T47D (cell line): ENCODE results near the gene FLACC1.
A peak's percentile ranks its signal among the peaks of the same experiment; 100 is the strongest.

Experiments used
- DNase-seq, 2 experiments: peaks; one replicate each; pipeline versions ENCODE4 v3.0.0 to v3.0.0-alpha.2; 2011 to 2012; ENCODE audit warnings: low read depth in 1 of 2, low spot score in 1 of 2
- JUND ChIP-seq: IDR thresholded peaks from 2 replicates; pipeline ENCODE4 v1.6.1; 2012; ENCODE audit warnings: low read depth
- in situ Hi-C: cut with HindIII; loops from 2 replicates; pipeline ENCODE4 v1.10.0; 2016; ENCODE audit warnings: low sequenced_read_pairs, low pct_unique_long_range_greater_than_20kb

The FLACC1 gene

DNA sequence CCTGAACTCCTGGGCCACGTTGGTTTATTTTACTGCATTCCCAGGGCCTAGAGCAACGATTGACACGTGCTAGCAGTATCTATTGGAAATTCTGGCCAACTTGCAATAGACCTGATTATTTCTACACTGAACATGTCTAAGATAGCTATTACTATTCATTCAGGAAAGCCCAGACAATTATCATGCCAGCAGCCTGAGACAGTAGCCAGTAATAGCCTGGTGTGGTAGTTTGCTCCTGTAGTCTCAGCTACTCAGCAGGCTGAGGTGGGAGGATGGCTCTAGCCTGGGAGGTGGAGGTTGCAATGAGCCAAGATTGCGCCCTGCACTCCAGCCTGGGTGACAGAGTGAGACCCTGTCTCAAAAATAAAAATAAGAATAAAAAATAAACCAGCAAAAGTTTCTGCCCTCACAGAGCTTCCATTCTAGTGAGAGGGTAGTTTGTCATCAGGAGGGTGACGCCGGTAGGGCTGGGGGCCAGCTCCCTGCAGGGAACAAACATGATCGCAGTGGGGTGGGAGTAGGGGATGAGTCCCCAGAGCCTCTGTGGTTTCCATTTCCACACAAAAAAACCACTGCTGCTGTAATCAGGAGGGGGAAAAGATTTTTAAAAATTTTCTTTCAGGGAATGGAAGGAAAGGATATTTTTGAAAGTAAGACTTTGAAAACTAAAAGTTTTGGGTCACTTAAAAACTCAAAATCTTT is 92.5 kb downstream of the FLACC1 start:
- DNase-seq = no peak
- in situ Hi-C loops = no loop called here
- no peak for TF ChIP-seq JUND

- no peak for TF ChIP-seq JUND
- no peak for DNase-seq
- in situ Hi-C loops = no loop called here
Measured at GRCh38 chr2:201263779-201264178, 93.4 kb downstream of the FLACC1 start.

GRCh38 chr2:201262718-201263117 is 94.4 kb downstream of the FLACC1 start:
- no peak for TF ChIP-seq JUND
- DNase-seq = no peak
- in situ Hi-C loops = no loop called here

DNA sequence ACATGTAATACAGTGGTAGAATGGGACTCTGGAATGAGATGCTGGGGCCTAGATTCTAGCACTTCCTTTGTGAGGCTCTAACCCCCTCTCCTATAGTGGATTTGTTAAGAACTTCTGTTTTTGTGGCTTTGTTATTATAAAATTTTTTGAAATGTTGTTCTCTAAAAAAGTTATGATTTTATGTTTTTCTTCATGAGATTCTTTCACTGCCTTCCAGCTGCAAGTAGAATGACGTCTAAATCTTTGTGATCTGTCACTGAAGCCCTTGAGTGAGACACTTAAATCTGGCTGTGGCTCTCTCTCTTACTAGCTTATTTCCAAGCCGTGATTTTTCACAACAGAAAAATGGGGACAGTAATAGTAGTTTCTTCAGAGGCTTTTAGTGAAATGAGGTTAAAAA is 95.2 kb downstream of the FLACC1 start:
- TF ChIP-seq JUND = no peak
- in situ Hi-C loops = no loop called here
- DNase-seq = no peak

DNA sequence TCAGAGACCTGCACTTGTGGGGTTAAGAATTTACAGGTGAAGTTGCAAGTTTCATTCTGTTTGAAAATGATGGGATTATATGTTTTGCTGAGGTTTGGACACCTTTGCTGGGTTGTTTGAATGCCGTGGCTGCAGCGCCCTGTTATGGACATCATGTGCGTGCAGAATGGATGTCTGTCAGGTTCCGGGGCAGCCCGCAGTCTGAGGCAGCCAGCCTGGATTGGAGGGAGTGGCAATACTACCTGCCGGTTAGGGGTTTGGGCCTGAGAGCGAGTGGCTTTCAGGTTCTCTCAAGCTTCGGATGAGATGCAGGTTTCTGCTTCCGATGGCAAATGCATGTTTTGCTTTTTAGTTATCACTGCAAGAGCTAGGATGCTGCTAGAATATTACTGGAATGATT is 95.7 kb downstream of the FLACC1 start:
- no peak for DNase-seq
- TF ChIP-seq JUND = no peak
- in situ Hi-C loops = no loop called here

DNA sequence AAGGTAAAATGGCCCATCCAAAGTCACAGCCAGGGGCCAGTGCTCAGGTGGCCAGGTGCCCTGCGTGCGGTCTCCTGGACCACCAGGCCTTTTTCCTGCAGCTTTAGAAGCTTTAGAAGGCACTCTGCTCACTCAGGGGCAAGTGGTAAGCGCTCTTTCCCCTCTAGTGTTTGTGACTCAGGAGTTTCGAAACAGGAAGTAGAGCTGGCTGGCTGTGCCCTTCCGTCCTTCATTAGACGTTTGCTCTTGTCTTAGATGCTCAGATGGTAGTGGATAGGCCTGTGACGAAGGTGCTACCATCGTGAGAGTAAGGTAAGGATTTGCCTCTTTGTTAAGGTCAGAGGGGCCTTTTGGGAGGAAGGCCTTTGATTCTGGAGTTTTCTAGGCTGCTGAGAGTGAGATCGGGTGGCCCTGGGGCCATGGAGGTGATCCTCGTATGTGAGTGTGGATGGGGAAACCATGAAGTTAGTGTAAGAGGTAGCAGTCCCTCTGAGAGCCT is 96.8 kb downstream of the FLACC1 start, which contains the start of gene CASP8:
Gene CASP8, plus strand, starts transcription at position 235 of the 499 bp plus-strand sequence. CDS start 5,951 bp downstream, outside the sequence.
- in situ Hi-C loops = no loop called here
- no peak for TF ChIP-seq JUND
- no peak for DNase-seq

DNA sequence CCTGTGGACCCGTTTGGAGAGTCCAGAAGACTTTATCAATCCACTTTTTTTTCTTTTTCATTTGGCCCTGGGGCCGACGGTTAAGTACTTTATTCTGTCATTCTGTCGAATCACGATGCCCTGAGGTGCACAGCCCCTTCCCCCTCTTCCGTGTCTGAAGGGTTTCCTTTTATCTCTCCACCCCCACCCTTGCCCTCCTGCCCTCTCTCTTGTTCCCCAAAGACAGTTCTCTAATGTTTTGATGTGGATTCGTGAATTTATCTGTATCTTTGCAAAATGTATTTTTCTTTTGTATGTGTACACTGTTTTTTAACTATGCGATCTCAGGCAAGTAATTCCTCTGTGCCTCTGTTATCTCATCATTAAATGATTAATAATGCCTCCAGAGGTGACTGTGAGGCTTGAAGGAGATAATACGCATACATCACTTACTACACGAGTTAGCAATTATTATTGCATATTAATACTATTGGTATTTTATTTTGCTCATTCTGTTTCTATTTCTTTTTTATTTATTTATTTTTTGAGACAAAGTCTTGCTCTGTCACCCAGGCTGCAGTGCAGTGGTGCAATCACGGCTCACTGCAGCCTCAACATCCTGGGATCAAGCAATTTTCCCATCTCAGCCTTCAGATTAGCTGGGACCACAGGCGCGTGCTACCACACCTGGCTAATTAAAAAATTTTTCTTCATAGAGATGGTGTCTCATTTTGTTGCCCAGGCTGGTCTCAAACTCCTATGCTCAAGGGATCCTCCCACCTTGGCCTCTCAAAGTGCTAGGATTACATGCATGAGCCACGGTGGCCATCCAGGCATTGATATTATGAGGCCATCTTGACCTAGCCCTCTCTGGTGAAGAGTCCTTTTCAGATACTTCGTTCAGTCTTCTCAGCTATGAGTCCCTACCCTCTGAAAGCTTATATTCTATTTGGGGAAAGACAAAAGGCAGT is 98.2 kb downstream of the FLACC1 start:
- no peak for DNase-seq
- no peak for TF ChIP-seq JUND

DNA sequence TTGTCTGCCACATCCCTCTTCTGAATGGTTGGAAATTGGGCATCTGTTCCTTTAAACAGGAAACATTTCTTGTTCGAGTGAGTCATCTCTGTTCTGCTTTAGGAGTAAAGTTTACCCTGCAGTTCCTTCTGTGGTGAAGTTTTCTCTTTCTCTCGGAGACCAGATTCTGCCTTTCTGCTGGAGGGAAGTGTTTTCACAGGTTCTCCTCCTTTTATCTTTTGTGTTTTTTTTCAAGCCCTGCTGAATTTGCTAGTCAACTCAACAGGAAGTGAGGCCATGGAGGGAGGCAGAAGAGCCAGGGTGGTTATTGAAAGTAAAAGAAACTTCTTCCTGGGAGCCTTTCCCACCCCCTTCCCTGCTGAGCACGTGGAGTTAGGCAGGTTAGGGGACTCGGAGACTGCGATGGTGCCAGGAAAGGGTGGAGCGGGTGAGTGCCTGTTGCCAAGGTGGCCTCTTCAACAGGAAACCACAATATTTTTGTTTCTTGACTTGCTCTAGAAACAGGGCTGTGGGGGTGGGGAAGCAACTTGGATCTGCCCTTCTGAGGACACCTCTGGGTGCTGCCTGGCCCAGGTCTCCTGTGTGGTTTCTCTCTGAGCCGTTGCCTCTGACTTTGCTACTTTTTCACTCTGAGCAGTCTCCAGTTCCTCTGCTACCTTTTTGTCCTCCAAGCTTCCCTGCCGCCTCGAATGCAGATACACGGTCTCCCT is 99.0 kb downstream of the FLACC1 start:
- no peak for TF ChIP-seq JUND
- in situ Hi-C loops = no loop called here
- DNase-seq = peak; percentile 17 to 80

More for the DNA sequence above, 98.2 kb downstream of the FLACC1 start:
- in situ Hi-C loops = no loop called here

GRCh38 chr2:201257381-201257955 is 99.7 kb downstream of the FLACC1 start:
- no peak for TF ChIP-seq JUND
- DNase-seq = no peak
- in situ Hi-C loops = no loop called here

DNA sequence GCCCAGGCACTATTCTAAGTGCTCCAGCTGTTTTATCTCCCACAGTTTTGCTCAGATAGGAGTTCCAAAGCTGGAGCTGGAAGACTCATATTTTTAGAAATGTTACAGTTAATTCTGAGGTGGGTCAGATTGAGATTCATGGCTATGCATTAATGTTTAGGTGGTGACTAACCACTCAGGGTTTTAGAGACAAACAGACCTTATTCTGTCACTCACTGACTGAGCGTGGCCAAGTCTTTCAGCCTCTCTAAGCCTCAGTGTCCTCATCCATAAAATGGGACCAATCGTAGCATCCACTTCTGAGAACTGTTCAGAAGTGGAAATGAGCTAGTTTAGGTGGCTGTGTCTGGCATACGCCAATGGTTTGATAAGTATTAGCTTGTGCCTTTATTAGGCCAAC is 101.1 kb downstream of the FLACC1 start:
- TF ChIP-seq JUND = no peak
- no peak for DNase-seq
- in situ Hi-C loops = no loop called here

GRCh38 chr2:201255408-201256033 is 101.6 kb downstream of the FLACC1 start:
- no peak for DNase-seq
- in situ Hi-C loops = no loop called here
- TF ChIP-seq JUND = no peak
